Activated CD4-positive, alpha-beta T cell treated with anti-CD3 and anti-CD28 coated beads, Interleukin-2, amount 10 ng/mL, durations not matched to agents 7 days and 5 days (primary cell): ENCODE measurements around the gene RDH5. TPM values are rescaled to one million over a fixed set of nuclear protein-coding genes. Genes with fewer than 3 reads are reported as not detected.

ENCODE experiments used
- CTCF ChIA-PET: fragments of 350-600 bp; sonication (Branson Sonifier 250); formaldehyde crosslinking; loops from one replicate; lab custom pipeline; 2021; ENCODE audit warnings: antibody characterized with exemption; lab: Charles Lee
- POLR2A ChIA-PET: fragments of 350-600 bp; sonication (Branson Sonifier 250); formaldehyde crosslinking; loops from one replicate; lab custom pipeline; 2021; ENCODE audit warnings: antibody characterized with exemption; lab: Charles Lee
- DNase-seq: peaks from one replicate; pipeline ENCODE4 v3.0.0-alpha.2; 2020
- H3K27ac Mint-ChIP-seq: one replicate; pipeline ENCODE4 v1.8.0; 2021; ENCODE audit warnings: mild to moderate bottlenecking, moderate library complexity, mixed read lengths
- H3K27me3 Mint-ChIP-seq: one replicate; pipeline ENCODE4 v1.8.0; 2021; ENCODE audit warnings: mixed read lengths
- H3K36me3 Mint-ChIP-seq: one replicate; pipeline ENCODE4 v1.8.0; 2021; ENCODE audit warnings: low read depth, mixed read lengths
- H3K4me1 Mint-ChIP-seq: one replicate; pipeline ENCODE4 v1.8.0; 2021; ENCODE audit warnings: mixed read lengths
- H3K4me3 Mint-ChIP-seq: one replicate; pipeline ENCODE4 v1.8.0; 2021; ENCODE audit warnings: mild to moderate bottlenecking, moderate library complexity, mixed read lengths
- H3K9me3 Mint-ChIP-seq: one replicate; pipeline ENCODE4 v1.8.0; 2021; ENCODE audit warnings: mixed read lengths
- total RNA-seq, 2 experiments: library from RNA; stranded (reverse); gene quantifications; one replicate each; pipeline ENCODE4 v1.2.3, GENCODE V29; 2021

The RDH5 gene, protein sequence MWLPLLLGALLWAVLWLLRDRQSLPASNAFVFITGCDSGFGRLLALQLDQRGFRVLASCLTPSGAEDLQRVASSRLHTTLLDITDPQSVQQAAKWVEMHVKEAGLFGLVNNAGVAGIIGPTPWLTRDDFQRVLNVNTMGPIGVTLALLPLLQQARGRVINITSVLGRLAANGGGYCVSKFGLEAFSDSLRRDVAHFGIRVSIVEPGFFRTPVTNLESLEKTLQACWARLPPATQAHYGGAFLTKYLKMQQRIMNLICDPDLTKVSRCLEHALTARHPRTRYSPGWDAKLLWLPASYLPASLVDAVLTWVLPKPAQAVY
- total RNA-seq: 10 to 100 TPM; 23.3 to 25.8 TPM

DNA sequence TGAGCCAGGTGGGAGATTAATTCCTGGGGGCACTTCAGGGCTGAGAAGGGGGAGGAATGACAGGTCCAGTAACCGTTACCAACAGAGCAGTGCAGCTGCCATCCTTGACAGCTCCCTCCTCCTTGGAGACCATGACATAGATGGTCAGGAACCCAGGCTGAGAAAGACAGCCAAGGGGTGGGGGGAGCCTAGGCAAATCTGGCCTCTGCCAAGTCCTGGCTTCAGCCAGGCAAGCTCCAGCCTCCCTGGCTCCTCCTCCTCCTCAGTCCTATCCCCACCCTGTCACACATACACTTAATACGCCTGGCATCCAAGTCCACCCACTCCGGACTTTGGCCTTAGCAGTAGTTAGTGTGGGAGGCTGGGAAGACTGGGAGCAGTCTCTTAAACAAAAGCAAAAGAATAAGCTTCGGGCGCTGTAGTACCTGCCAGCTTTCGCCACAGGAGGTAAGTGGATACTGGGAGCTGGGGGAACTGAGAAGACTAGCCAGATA, at the start of gene RDH5:
TSS of gene RDH5 (plus strand) at position 323 of the 494 bp plus-strand sequence. CDS start 792 bp downstream, outside the sequence.
- Mint-ChIP-seq H3K36me3 (peaks cover 34% of the 10 kb centered on the region), H3K9me3 (no peaks in the 10 kb centered on the region), H3K27ac (no peak within 1 kb of the TSS), H3K4me3 (no peak within 1 kb of the TSS), H3K4me1 (peaks cover 51% of the 10 kb centered on the region), H3K27me3 (peaks cover 3% of the 10 kb centered on the region)
- POLR2A ChIA-PET: no interaction called here
- no peak for DNase-seq
- CTCF ChIA-PET: interaction anchor here (0.6 to 9.0 kb wide), 4 partner anchors 9 to 213 kb away, joined by 3 to 75 read pairs (median 3); partner anchors contain the start of gene CD63

DNA sequence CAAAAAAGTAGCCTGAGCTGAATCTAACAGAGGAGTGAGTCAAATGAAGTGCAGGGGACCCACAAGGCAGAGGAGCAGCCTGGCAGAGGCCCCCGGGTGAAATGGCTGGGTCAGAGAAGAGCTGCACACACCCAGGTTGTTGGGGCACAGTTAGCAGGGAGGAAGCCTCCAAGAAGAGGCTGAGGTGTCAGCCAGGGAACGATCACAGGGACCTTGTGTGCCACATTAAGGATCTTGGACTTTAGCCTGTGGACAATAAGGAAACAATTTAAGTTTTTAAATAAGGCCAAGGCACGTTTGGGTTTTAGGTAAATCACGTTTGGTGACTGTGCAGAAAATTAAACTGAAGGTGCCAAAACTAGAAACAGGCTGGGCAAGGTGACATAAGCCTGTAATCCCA, 48.4 kb upstream of the RDH5 start:
- Mint-ChIP-seq H3K4me1 (no peaks in the 10 kb centered on the region), H3K36me3 (no peaks in the 10 kb centered on the region), H3K27me3 (peaks cover 6% of the 10 kb centered on the region), H3K4me3 (no peak overlapping the region), H3K27ac (no peak overlapping the region), H3K9me3 (no peaks in the 10 kb centered on the region)
- no peak for DNase-seq
- POLR2A ChIA-PET: interaction anchor here (0.7 kb wide), 1 partner anchor 1068 kb away, joined by 3 read pairs; no protein-coding TSS in a partner anchor
- CTCF ChIA-PET: interaction anchor here (1.2 kb wide), 1 partner anchor 15 kb away, joined by 4 read pairs; no protein-coding TSS in a partner anchor

DNA sequence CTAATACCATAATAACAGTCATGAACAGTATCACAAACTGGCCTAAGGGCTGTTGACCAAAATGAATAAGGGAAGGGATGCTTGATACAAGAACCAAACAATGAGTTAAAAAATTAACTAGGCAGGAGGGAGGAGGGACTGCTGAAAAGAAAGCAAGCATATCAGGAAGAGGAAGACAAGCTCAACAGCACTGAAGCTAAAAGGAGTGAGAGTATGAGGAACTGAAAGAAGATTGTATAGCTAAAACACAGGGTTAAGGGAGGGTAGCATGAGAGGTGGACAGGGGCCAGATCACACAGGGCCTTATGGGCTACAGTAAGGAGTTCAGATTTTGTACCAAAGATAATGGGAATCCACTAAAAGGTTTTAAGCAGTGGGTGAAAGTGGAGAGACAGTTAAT, 46.6 kb upstream of the RDH5 start:
- peaks cover 6% of the 10 kb centered on the region for H3K27me3 Mint-ChIP-seq
- H3K27ac Mint-ChIP-seq: no peak overlapping the region
- ChIA-PET CTCF (interaction anchor here (0.9 kb wide), 1 partner anchor 11 kb away, joined by 3 read pairs; no protein-coding TSS in a partner anchor), POLR2A (no interaction called here)
- no peaks in the 10 kb centered on the region for H3K4me1 Mint-ChIP-seq
- no peaks in the 10 kb centered on the region for H3K9me3 Mint-ChIP-seq
- H3K4me3 Mint-ChIP-seq: no peak overlapping the region
- no peaks in the 10 kb centered on the region for H3K36me3 Mint-ChIP-seq
- no peak for DNase-seq

DNA sequence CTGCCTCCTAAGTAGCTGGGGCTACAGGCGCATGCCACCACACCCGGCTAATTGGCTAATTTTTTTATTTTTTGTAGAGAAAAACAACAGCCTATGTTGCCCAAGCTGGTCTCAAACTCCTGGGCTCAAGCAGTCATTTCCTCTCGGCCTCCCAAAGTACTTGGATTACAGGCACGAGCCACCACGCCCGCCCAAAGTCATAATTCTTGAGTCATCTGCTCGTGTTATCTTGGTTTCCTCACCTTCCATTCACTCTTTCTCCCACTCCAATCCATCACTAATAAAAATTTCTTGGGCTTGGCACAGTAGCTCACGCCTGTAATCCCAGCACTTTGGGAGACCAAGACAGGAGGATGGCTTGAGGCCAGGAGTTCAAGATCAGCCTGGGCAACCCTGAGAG, 44.5 kb upstream of the RDH5 start:
- H3K4me3 Mint-ChIP-seq: no peak overlapping the region
- H3K9me3 Mint-ChIP-seq: no peaks in the 10 kb centered on the region
- H3K36me3 Mint-ChIP-seq: no peaks in the 10 kb centered on the region
- DNase-seq: no peak
- H3K27me3 Mint-ChIP-seq: peaks cover 15% of the 10 kb centered on the region
- ChIA-PET POLR2A (no interaction called here), CTCF (no interaction called here)
- H3K27ac Mint-ChIP-seq: no peak overlapping the region
- H3K4me1 Mint-ChIP-seq: no peaks in the 10 kb centered on the region

DNA sequence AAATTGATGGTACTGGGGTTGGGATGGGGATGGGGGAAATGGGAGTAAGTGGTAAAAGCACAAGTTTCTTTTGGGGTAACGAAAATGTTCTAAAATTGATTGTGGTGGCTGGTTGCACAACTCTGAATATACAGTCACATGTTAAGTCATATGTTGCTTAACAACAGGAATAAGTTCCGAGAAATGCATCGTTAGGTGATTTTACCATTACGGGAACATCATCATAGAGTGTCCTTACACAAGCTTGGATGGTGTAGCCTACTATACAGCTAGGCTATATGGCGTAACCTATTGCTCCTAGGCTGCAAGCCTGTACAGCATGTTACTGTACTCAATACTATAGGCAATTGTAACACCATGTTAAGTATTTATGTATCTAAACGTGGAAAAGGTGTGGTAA, 43.5 kb upstream of the RDH5 start:
- no peaks in the 10 kb centered on the region for H3K9me3 Mint-ChIP-seq
- ChIA-PET CTCF (interaction anchor here (0.6 to 1.3 kb wide), 2 partner anchors 30 to 997 kb away, joined by 3 to 4 read pairs; no protein-coding TSS in a partner anchor), POLR2A (no interaction called here)
- peaks cover 25% of the 10 kb centered on the region for H3K27me3 Mint-ChIP-seq
- H3K36me3 Mint-ChIP-seq: no peaks in the 10 kb centered on the region
- no peak overlapping the region for H3K27ac Mint-ChIP-seq
- DNase-seq: no peak
- H3K4me1 Mint-ChIP-seq: peaks cover 5% of the 10 kb centered on the region
- no peak overlapping the region for H3K4me3 Mint-ChIP-seq

DNA sequence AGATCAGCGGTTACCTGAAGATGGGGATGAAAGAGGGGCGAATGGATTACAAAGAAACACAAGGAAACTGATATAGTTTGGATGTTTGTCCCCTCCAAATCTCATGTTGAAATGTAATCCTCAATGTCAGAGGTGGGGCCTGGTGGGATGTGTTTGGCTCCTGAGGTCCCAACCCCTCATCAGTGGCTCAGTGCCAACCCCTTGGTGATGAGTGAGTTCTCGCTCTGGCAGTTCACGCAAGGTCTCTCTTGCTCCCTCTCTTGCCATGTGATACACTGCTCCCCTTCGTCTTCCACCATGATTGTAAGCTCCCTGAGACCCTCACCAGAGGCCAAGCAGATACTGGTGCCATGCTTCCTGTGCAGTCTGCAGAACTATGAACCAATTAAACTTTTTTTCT, 40.5 kb upstream of the RDH5 start:
- POLR2A ChIA-PET: no interaction called here
- peaks cover 28% of the 10 kb centered on the region for H3K27me3 Mint-ChIP-seq
- no peak overlapping the region for H3K27ac Mint-ChIP-seq
- H3K9me3 Mint-ChIP-seq: no peaks in the 10 kb centered on the region
- peaks cover 5% of the 10 kb centered on the region for H3K4me1 Mint-ChIP-seq
- no peak overlapping the region for H3K4me3 Mint-ChIP-seq
- DNase-seq: no peak
- no peaks in the 10 kb centered on the region for H3K36me3 Mint-ChIP-seq
- CTCF ChIA-PET: no interaction called here

DNA sequence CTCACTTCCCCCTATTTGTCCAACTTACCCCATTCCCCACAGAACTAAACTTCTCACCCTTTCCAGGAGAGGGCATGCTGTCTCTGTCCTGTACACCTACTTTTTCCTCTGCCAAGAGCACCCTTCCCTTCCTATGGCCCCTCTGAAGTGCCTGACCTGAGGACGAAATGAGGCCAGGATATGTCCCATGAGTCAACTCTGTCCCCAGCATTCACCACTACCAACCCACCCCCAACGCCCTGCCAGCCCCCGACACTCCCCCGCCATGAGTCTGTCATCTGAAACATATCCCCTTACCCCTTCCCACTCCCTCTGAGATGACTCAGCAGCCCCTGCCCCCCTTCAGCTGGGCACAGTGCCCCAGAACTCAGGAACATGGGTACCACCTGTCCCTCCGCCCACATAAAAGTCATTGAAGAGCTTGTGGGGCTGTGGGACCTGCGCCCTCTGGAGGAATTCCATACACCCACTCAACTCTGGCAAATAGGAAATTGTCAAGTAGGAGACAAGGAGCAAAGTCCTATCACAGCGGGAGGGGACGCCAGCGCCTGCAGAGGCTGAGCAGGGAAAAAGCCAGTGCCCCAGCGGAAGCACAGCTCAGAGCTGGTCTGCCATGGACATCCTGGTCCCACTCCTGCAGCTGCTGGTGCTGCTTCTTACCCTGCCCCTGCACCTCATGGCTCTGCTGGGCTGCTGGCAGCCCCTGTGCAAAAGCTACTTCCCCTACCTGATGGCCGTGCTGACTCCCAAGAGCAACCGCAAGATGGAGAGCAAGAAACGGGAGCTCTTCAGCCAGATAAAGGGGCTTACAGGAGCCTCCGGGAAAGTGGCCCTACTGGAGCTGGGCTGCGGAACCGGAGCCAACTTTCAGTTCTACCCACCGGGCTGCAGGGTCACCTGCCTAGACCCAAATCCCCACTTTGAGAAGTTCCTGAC, 38.8 kb upstream of the RDH5 start:
- POLR2A ChIA-PET: no interaction called here
- CTCF ChIA-PET: interaction anchor here (1.1 kb wide), 1 partner anchor 53 kb away, joined by 3 read pairs; no protein-coding TSS in a partner anchor
- H3K4me1 Mint-ChIP-seq: peaks cover 5% of the 10 kb centered on the region
- H3K27ac Mint-ChIP-seq: no peak overlapping the region
- H3K9me3 Mint-ChIP-seq: no peaks in the 10 kb centered on the region
- peaks cover 26% of the 10 kb centered on the region for H3K27me3 Mint-ChIP-seq
- H3K4me3 Mint-ChIP-seq: no peak overlapping the region
- no peak for DNase-seq
- H3K36me3 Mint-ChIP-seq: no peaks in the 10 kb centered on the region

DNA sequence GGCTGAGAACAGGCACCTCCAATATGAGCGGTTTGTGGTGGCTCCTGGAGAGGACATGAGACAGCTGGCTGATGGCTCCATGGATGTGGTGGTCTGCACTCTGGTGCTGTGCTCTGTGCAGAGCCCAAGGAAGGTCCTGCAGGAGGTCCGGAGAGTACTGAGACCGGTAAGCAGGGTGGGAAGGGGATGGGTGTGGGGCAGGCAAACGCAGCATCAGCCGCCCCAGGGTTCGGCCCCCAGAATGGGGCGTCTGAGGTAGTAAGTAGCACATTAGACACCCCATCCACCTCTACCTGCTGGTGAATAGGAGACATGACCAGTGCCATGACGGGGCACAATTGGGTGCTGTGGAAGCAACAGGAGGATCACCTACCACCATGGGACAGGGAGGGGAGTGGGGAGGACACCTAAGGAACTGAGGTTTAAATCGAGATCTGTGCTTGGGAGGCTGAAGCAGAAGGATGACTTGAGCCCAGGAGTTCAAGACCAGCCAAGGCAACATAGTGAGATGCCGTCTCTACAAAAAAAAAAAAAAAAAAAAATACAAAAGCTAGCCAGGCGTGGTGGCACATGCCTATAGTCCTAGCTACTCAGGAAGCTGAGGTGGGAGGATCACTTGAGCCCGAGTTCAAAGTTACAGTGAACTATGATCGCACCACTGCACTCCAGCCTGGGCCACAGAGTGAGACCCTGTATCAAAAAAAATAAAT, 38.0 kb upstream of the RDH5 start:
- Mint-ChIP-seq H3K4me1 (peaks cover 5% of the 10 kb centered on the region), H3K4me3 (no peak overlapping the region), H3K27ac (no peak overlapping the region), H3K27me3 (peaks cover 26% of the 10 kb centered on the region), H3K36me3 (no peaks in the 10 kb centered on the region), H3K9me3 (no peaks in the 10 kb centered on the region)
- no peak for DNase-seq
- ChIA-PET POLR2A (no interaction called here), CTCF (interaction anchor here (0.6 to 1.2 kb wide), 4 partner anchors 26 to 912 kb away, joined by 3 to 4 read pairs (median 3); no protein-coding TSS in a partner anchor)

- Mint-ChIP-seq H3K27me3 (peaks cover 26% of the 10 kb centered on the region), H3K36me3 (no peaks in the 10 kb centered on the region), H3K27ac (no peak overlapping the region), H3K4me3 (no peak overlapping the region), H3K9me3 (no peaks in the 10 kb centered on the region), H3K4me1 (peaks cover 5% of the 10 kb centered on the region)
- ChIA-PET POLR2A (no interaction called here), CTCF (interaction anchor here (1.2 kb wide), 2 partner anchors 16 to 27 kb away, joined by 3 read pairs; no protein-coding TSS in a partner anchor)
- DNase-seq: no peak
Observed at GRCh38 chr12:55683676-55684075, 36.5 kb upstream of the RDH5 start.

DNA sequence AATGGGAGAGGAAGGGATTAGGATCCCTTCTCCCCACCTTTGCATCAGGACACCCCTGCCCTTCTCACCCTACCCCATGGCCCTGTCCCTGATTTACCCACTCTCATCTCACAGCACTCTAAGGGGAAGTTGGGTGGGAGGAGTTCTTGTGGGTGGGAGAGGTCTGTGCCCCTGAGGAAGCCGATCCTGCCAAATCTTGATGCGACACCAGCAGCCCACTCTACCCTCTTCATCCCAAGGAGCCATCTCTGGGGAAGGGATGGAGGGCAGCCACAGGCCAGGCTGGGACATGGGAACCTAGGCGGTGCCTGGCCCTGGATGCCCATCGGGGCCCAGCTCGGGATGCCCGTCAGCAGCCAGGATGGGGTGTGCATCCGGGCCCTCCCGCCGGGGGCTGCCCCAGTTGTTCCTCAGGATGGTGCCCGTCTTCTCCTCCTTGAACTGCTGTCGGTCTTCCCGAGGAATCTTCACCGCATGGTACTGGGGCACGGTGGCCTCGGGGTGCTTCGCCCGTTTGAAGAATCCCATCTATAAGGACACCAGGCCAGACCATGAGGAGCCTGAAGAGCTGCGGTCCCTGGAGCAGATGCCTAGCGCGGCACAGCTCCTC, 35.3 kb upstream of the RDH5 start:
- ChIA-PET CTCF (no interaction called here), POLR2A (no interaction called here)
- Mint-ChIP-seq H3K27me3 (peaks cover 23% of the 10 kb centered on the region), H3K9me3 (no peaks in the 10 kb centered on the region), H3K4me1 (peaks cover 5% of the 10 kb centered on the region), H3K36me3 (no peaks in the 10 kb centered on the region), H3K4me3 (no peak overlapping the region), H3K27ac (no peak overlapping the region)
- no peak for DNase-seq

DNA sequence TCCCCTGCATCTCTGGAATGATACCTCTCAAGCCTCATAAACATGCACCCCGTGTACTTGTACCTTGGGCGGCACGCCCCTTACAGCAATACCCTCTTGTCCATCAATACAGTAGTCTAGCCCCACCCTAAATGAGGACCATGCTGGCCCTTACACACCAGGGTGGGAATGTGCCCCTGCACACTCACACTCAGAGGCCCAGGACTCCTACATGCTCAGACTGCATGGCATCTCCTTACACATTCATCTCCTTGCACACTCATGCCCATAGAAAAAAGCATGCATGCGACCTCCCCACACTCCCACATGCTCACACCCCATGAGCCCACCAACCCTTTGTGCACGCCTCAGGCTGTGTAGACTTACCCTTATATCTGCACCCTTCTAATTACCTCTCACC, 34.5 kb upstream of the RDH5 start:
- CTCF ChIA-PET: no interaction called here
- Mint-ChIP-seq H3K4me1 (peaks cover 5% of the 10 kb centered on the region), H3K9me3 (no peaks in the 10 kb centered on the region), H3K27me3 (peaks cover 17% of the 10 kb centered on the region), H3K27ac (no peak overlapping the region), H3K4me3 (no peak overlapping the region), H3K36me3 (no peaks in the 10 kb centered on the region)
- no peak for DNase-seq
- POLR2A ChIA-PET: no interaction called here
